Epidermal melanocyte (primary cell): ENCODE data around the gene PTPRT.

Experiments used
- DNase-seq: peaks from one replicate; pipeline ENCODE4 v3.0.0; 2011; ENCODE audit warnings: low spot score; ENCODE audit not compliant: insufficient read length

PTPRT gene

GRCh38 chr20:42484335-42484734 is 705.4 kb downstream of the PTPRT start:
- DNase-seq, result no peak

- no peak for DNase-seq
Observed at GRCh38 chr20:42483730-42484303, 705.9 kb downstream of the PTPRT start.

GRCh38 chr20:42482808-42483207 is 706.9 kb downstream of the PTPRT start:
- no peak for DNase-seq

GRCh38 chr20:42475773-42476172 is 713.9 kb downstream of the PTPRT start:
- DNase-seq, result no peak

- DNase-seq, result no peak
Observed at GRCh38 chr20:42474646-42475045, 715.1 kb downstream of the PTPRT start.

- no peak for DNase-seq
Observed at GRCh38 chr20:42472198-42472597, 717.5 kb downstream of the PTPRT start.

GRCh38 chr20:42461965-42462593 is 727.6 kb downstream of the PTPRT start:
- DNase-seq, result no peak

- no peak for DNase-seq
Observed at GRCh38 chr20:42461291-42461690, 728.4 kb downstream of the PTPRT start.

- DNase-seq, result no peak
Observed at GRCh38 chr20:42447270-42447669, 742.4 kb downstream of the PTPRT start.

- no peak for DNase-seq
Observed at GRCh38 chr20:42444799-42445198, 744.9 kb downstream of the PTPRT start.

- DNase-seq, result no peak
Observed at GRCh38 chr20:42443200-42443599, 746.5 kb downstream of the PTPRT start.

GRCh38 chr20:42442716-42443115 is 747.0 kb downstream of the PTPRT start:
- DNase-seq, result no peak

- DNase-seq, result no peak
Observed at GRCh38 chr20:42441864-42442331, 747.8 kb downstream of the PTPRT start.

- DNase-seq, result no peak
Observed at GRCh38 chr20:42441196-42441863, 748.4 kb downstream of the PTPRT start.

GRCh38 chr20:42435230-42435629 is 754.5 kb downstream of the PTPRT start:
- DNase-seq, result no peak

GRCh38 chr20:42432496-42433334 is 757.0 kb downstream of the PTPRT start:
- no peak for DNase-seq

- DNase-seq, result no peak
Observed at GRCh38 chr20:42430598-42430997, 759.1 kb downstream of the PTPRT start.

- no peak for DNase-seq
Observed at GRCh38 chr20:42429761-42430458, 759.8 kb downstream of the PTPRT start.

GRCh38 chr20:42419814-42420532 is 769.7 kb downstream of the PTPRT start:
- no peak for DNase-seq

- no peak for DNase-seq
Observed at GRCh38 chr20:42406826-42407225, 782.9 kb downstream of the PTPRT start.

GRCh38 chr20:42402455-42402854 is 787.3 kb downstream of the PTPRT start:
- DNase-seq, result no peak
